ENCODE data around the gene TRIM22. TPM values are rescaled to one million over a fixed set of nuclear protein-coding genes. Genes with fewer than 3 reads are reported as not detected.

TRIM22 gene
- total RNA-seq, 3 donors from 2014 or later, result 59.7 to 90.3 (median 62.3) TPM

GRCh38 chr11:5700421-5701054, 10.9 kb downstream of the TRIM22 start:
- Histone ChIP-seq H3K4me3 (no peak overlapping the region), H3K4me1 (no peaks in the 10 kb centered on the region), H3K36me3 (peaks cover 8% of the 10 kb centered on the region), H3K9me3 (no peaks in the 10 kb centered on the region), H3K27me3 (no peaks in the 10 kb centered on the region), H3K27ac (no peak overlapping the region)
- TF ChIP-seq CTCF (IDR thresholded peaks at IDR 0.05) (no peak), POLR2AphosphoS5 (IDR thresholded peaks at IDR 0.05) (no peak), POLR2A (IDR thresholded peaks at IDR 0.05) (no peak)
- DNase-seq (ENCODE audit: low spot score in 2 of 2), result no peak
- intact Hi-C loops (cut with DNase I; ENCODE audit: low total_unique reads), result no loop called here

GRCh38 chr11:5701055-5701577, 11.5 kb downstream of the TRIM22 start:
- H3K4me1 ChIP-seq, result no peaks in the 10 kb centered on the region
- no peaks in the 10 kb centered on the region for H3K27me3 ChIP-seq
- peaks cover 8% of the 10 kb centered on the region for H3K36me3 ChIP-seq
- DNase-seq (ENCODE audit: low spot score in 2 of 2), result no peak
- H3K4me3 ChIP-seq, result no peak overlapping the region
- H3K9me3 ChIP-seq, result no peaks in the 10 kb centered on the region
- intact Hi-C loops (cut with DNase I; ENCODE audit: low total_unique reads), result no loop called here
- H3K27ac ChIP-seq, result peak overlapping the region in 1 of 2 donors; percentile 14
- TF ChIP-seq POLR2AphosphoS5 (IDR thresholded peaks at IDR 0.05) (no peak), CTCF (IDR thresholded peaks at IDR 0.05) (no peak), POLR2A (IDR thresholded peaks at IDR 0.05) (no peak)

- no peak overlapping the region for H3K27ac ChIP-seq
- intact Hi-C loops (cut with DNase I; ENCODE audit: low total_unique reads), result no loop called here
- TF ChIP-seq POLR2AphosphoS5 (IDR thresholded peaks at IDR 0.05) (no peak), POLR2A (IDR thresholded peaks at IDR 0.05) (no peak), CTCF (IDR thresholded peaks at IDR 0.05) (no peak)
- H3K9me3 ChIP-seq, result no peaks in the 10 kb centered on the region
- H3K36me3 ChIP-seq, result peaks cover 3% of the 10 kb centered on the region
- H3K4me1 ChIP-seq, result no peaks in the 10 kb centered on the region
- no peak overlapping the region for H3K4me3 ChIP-seq
- H3K27me3 ChIP-seq, result no peaks in the 10 kb centered on the region
- DNase-seq (ENCODE audit: low spot score in 2 of 2), result no peak
Observed at GRCh38 chr11:5703741-5704536, 14.3 kb downstream of the TRIM22 start.

GRCh38 chr11:5705688-5706087, 16.1 kb downstream of the TRIM22 start:
- Histone ChIP-seq H3K36me3 (peaks cover 5% of the 10 kb centered on the region), H3K27ac (no peak overlapping the region), H3K4me3 (no peak overlapping the region), H3K9me3 (no peaks in the 10 kb centered on the region), H3K4me1 (no peaks in the 10 kb centered on the region), H3K27me3 (no peaks in the 10 kb centered on the region)
- DNase-seq (ENCODE audit: low spot score in 2 of 2), result no peak
- intact Hi-C loops (cut with DNase I; ENCODE audit: low total_unique reads), result no loop called here
- TF ChIP-seq POLR2A (IDR thresholded peaks at IDR 0.05) (no peak), POLR2AphosphoS5 (IDR thresholded peaks at IDR 0.05) (no peak), CTCF (IDR thresholded peaks at IDR 0.05) (no peak)

GRCh38 chr11:5712507-5712906, 22.9 kb downstream of the TRIM22 start:
- TF ChIP-seq POLR2A (IDR thresholded peaks at IDR 0.05) (no peak), POLR2AphosphoS5 (IDR thresholded peaks at IDR 0.05) (no peak), CTCF (IDR thresholded peaks at IDR 0.05) (peak in 2 of 3 donors; percentile 40 to 45)
- Histone ChIP-seq H3K27ac (no peak overlapping the region), H3K36me3 (peaks cover 5% of the 10 kb centered on the region), H3K4me3 (no peak overlapping the region), H3K9me3 (no peaks in the 10 kb centered on the region), H3K27me3 (no peaks in the 10 kb centered on the region), H3K4me1 (no peaks in the 10 kb centered on the region)
- no peak for DNase-seq (ENCODE audit: low spot score in 2 of 2)
- intact Hi-C loops (cut with DNase I; ENCODE audit: low total_unique reads), result loop anchor here (5.0 kb wide), 1 partner anchor 250 kb away; no protein-coding TSS in a partner anchor
